GM19468 (cell line): Measurements from ENCODE around the gene NBL1.

Experiments
- ATAC-seq: cut with Tn5 transposase; IDR thresholded peaks from one replicate; pipeline ENCODE4 v1.9.1; 2021; ENCODE audit warnings: mild to moderate bottlenecking, moderate library complexity, moderate number of reproducible peaks; ENCODE audit not compliant: unreplicated experiment; ENCODE audit errors: extremely low read depth

NBL1 gene

DNA sequence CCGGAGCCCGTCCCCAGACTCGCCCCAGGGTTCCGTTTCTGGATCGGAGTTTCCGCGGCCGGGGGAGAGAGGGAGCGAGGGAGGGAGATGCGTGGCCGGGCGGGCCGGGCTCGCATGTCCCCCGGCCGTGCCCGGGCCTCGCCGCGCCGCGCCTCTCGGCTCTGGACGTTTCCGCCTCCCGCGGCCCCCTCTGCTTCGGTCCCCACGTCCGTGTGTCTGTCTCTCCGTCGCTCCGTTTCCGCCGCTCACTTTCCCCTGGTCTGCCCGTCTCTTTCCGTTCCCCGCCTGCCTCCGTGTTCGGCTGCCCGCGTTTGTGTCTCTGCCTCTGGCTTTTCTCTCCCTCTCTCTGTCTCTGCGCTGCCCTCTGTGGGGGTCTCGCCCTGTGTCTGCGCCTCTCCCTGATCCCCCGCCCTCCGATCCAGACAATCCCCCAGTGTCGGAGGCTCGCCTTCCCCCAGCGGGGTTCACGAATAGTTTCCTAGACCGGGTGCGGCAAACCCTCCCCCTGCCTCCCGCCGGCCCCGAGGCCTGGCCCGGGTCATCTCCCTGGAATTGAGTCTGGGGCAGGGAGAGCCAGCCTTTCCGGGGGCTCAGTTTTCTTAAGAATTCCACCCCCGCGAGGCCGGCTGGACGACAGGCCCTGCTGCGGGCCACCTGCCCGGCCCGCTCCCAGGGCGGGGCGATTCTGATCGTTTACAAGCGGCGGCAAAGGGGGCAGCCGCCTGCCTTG lies 735 bp downstream of the NBL1 start:
- no peak for ATAC-seq

- no peak for ATAC-seq
Observed at GRCh38 chr1:19645411-19646251, 1.5 kb downstream of the NBL1 start.

DNA sequence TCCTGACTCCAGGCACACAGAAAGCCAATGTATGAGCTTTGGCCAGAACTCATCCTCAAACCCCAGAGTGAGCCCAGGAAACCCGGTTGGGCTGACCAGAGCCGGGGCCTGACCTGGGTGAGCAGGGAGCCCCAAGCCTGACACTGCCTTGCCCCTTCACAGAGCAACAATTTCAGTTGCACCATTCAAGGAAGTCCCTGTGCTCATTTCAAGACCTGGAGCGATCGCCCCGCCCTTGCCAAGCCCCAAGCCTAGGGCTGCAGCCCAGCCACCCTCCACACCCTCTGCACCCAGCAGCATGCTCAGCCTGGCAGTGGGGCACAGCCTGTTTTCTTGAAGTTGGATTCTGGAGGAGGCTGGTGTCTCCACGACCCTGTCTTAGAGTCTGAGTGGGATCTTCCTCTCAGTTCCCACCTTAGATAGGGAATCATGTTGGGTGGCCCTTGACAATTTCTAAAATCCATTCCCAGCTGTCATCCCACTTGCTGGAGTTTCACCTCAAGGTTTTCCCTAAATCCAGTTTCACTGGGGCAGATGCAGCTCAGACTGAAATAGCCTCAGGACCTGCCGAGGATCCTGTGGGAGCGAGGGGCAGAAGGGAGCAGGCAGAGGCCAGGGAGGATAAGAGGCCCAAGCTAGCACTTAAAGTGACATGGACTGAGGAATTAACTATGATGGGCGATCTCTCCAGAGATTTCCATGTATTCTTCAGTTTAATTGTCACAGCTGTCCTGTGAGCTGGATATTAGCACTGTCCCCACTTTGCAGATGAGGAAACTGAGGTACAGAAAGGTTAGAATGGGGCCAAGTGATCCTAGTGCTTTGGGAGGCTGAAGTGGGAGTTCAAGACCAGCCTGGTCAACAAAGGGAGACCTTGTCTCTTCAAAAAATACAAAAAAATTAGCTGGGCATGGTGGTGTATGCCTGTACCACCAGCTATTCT lies 2.5 kb downstream of the NBL1 start:
- ATAC-seq = no peak

- ATAC-seq = no peak
Observed at GRCh38 chr1:19647643-19648042, 3.5 kb downstream of the NBL1 start.

DNA sequence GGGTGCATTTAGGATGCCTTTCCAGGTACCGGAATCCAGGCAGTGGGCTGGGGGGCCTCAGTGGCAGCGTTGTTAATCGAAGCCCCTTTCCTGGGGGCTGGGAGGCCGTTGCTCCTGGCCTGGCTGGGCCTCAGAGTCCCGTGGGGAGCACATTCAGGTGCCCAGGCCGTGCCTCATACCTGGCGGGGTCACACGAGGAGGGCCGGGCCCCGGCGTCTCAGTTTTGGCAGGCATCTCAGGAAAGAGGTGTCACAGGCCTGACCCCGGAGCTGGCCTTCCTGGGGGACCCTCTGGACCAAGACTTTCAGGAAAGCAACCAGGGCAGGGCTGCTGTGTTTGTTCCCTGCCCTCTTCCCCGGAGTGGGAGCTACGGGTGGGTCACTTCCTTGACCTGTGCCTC lies 4.1 kb downstream of the NBL1 start:
- ATAC-seq = no peak

DNA sequence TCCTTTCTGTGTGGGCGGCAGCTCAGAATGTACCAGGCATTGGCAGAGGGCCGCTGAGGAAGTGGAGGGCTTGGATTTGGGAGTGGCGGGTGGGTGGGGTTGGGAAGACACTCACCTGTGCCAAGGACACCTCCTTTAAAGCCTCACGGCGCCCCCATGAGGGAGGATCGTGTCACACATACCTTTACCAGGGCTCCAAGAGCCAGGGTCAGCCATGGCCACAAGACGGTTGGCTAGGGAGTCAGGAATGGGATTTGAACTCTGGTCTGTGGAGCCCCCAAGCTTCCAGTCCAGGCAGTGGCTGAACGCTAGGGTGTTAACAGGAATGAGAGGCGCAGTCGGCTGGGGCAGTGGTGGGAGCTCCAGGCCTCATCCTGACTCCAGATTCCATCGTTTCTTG lies 4.6 kb downstream of the NBL1 start:
- no peak for ATAC-seq

DNA sequence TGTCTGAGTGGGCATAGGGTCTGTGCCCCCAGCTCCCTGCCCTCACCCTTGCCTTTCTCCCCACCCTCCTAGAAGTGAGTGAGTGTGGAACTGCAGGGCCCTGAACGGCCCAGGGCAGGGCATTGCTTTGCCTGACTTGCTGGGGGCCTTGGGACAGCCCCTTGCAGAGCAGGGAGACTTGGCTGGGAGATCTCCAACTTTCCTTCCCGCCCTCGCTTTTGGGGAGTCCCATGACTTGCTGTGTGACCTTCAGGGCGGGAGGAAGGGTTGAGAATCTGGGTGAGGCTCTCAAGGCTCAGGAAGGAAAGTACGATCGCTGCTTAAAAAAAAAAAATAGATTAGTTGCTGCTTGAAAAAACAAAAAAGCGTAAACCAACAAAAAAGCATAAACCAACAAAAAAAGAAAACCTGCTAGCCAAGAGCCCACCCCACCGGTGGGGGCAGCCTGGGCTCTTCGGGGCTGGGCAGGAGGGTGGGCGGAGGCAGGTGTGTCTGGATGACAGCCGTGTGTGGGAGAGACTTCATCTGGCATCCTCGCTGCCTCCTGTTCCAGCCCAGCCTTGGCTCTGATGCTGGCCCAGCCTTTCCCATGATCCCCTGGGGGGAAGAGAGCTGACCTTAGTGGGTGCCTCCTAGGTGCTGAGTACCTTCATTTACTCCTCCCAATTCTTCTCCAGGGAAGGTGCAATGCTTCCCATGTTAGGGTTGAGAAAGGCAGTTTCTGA lies 6.5 kb downstream of the NBL1 start:
- ATAC-seq = no peak

DNA sequence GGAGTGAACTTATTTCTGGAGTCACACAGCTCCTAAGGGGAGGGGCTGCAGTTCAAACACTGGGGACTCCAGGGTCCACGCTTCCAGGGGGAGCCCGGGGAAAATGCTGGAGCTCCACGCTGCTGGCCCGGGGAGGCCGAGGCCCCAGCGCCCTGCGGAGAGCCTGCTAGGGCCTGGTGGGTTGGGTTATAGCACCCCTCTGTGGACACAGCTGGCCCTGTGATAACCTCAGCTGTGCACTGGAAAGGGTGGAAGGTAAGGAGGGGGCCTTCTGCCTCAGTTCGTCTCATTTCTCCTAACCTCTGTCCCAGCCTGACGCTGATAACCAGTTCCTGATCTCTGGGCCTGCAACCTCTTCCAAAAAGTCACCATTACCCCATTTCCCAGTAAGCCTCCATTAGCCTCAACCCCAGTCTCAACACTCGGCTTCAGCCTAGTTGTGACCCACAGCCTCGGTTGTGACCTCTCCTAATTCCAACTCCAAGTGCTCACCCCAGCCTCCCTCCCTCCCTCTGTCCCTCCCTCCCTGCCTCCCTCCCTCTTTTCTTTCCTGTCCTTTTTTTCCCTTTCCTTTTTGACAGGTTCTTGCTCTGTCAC lies 7.1 kb downstream of the NBL1 start:
- no peak for ATAC-seq

DNA sequence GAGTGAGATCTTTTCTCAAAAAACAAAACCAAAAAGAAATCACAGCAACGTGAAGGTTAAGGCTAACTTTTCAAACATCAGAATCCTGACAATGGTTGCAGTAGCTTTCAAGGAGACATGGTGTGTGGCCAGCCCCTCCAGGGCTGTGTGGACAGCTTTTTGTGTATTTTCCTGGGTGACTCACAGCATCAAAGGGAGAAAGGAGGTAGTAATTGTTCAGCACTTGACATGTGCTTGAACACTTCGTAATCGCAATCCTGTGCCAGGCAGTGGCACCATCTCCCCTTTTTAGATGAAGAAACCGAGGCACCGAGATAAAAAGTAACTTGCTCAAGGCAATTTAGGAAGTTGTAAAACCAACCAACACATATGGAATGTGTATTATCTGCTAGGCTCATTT lies 10.3 kb downstream of the NBL1 start:
- ATAC-seq = no peak

DNA sequence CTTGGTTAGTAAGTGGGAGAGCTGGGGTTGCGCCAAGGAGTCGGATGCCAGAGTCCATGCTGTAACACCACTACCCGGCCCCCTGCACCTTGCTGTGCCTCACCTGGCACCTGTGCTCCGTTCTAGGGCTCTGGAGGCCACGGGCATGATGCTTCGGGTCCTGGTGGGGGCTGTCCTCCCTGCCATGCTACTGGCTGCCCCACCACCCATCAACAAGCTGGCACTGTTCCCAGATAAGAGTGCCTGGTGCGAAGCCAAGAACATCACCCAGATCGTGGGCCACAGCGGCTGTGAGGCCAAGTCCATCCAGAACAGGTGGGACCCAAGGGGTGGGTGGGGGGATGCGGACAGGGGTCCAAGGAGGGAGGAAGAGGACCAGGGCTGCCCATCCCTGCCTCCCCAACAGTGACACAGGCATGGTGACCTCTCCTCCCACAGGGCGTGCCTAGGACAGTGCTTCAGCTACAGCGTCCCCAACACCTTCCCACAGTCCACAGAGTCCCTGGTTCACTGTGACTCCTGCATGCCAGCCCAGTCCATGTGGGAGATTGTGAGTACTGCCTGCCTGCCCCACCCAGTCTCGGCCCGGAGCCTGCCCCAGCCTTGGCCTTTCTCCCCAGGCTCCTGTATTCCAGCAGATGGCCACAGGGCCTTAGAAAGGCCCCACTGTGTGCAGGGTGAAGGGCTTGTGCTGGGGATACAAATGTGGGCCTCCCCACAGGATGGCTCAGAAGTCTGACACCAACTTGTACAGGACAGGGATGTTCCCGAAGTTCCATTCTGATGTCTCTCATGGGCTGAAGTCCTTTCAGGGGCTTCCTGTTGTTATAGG lies 11.0 kb downstream of the NBL1 start:
- ATAC-seq = no peak

GRCh38 chr1:19655718-19656080 lies 11.6 kb downstream of the NBL1 start:
- ATAC-seq = no peak

DNA sequence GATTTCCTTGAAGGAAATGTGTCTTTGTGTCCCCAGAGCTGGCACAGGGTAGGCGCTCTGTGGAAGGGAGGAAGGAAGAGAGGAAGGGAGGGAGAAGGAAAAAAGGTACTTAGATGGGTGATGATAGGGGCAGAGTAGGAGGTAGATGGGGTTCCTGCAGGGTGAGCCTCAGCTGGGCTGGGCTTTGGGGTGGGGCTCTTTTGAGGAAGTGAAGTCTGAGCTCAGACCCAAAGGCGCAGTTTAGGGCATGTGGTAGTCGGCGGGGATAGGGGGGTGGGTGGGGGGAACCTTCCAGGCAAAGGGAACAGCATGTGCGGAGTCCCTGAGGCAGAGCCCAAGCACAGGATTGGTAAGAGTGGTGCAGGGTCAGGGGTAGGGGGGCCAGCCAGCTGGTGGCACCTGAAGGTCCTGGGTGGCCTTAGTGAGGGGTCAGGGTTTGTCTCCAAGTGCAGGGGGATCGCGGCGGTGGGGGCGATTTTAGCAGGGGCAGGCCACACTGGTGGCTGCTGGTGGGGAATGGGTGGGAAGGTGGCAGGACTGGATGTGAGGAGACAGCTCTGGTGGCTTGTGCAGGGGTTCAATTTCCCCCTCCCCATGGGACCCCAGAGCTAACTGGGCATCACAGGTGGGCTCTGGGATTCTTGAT lies 12.1 kb downstream of the NBL1 start:
- ATAC-seq = no peak

- no peak for ATAC-seq
Observed at GRCh38 chr1:19656780-19657466, 12.8 kb downstream of the NBL1 start.

DNA sequence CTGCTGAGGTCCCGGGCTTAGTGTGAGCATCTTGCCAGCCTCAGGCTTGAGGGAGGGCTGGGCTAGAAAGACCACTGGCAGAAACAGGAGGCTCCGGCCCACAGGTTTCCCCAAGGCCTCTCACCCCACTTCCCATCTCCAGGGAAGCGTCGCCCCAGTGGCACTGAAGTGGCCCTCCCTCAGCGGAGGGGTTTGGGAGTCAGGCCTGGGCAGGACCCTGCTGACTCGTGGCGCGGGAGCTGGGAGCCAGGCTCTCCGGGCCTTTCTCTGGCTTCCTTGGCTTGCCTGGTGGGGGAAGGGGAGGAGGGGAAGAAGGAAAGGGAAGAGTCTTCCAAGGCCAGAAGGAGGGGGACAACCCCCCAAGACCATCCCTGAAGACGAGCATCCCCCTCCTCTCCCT lies 13.4 kb downstream of the NBL1 start:
- ATAC-seq = no peak

GRCh38 chr1:19658186-19658585 lies 14.1 kb downstream of the NBL1 start:
- no peak for ATAC-seq

GRCh38 chr1:19661721-19662228 lies 17.7 kb downstream of the NBL1 start:
- ATAC-seq = no peak

DNA sequence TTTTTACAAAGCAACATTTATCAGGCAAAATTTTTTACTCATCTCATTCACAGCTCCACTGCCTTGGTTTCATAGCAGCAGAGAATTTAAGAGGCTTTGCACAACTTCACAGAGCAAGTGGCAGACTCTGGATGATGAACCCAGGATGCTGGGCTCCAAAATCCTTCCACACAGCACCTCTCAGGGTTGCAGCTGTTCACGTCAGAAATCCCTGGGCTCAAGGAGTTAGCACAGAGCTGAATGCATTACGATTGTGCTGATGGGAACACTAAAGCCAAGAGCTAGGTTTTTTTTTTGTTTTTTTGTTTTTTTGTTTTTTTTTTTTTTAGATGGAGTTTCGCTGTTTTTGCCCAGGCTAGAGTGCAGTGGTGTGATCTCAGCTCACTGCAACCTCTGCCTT lies 18.2 kb downstream of the NBL1 start:
- ATAC-seq = no peak
